ENCODE measurements around the gene UBE2L5.
A peak's percentile ranks its signal among the peaks of the same experiment; 100 is the strongest.

The UBE2L5 gene

DNA sequence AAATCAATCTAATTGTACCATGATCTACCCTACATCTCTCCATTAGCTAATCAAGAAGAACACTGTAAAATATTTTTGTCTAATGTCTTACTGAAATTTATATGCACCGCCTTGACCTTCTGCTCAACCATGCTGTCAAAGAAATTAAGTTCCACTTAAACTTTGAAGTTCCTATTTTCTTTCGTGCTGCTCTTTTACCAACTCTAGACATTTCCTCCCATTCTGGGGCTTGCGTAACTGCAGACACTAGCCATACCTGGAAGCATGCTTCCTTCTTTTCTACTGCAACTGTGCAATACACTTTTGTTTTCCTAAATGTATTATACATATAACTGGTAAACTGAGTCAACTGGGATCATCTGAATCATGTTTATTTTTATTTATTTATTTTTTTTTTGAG is 8.5 kb upstream of the UBE2L5 start:
- no peak for DNase-seq
- TF ChIP-seq GATA1 (IDR thresholded peaks at IDR 0.05; ENCODE audit: low read depth, low read length), result no peak
- no peak for TF ChIP-seq POLR2A (IDR thresholded peaks at IDR 0.05; ENCODE audit: low read length)

DNA sequence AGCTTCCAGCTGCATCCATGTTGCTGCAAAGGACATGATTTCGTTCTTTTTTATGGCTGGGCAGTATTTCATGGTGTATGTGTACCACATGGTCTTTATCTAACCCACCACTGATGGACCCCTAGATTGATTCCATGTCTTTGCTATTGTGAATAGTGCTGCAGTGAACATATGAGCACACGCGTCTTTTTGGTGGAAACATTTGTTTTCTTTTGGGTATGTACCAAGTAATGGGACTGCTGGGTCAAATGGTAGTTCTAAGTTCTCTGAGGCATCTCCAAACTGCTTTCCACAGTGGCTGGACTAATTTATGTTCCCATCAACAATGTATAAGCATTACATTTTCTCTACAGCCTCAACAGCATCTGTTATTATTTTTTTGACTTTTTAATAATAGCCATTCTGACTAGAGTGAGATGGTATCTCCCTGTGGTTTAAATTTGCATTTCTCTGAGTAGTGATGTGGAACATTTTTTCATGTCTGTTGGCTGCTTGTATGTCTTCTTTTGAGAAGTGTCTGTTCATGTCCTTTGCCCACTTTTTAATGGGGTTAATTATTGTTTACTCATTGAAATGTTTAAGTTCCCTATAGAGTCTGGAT is 6.8 kb upstream of the UBE2L5 start:
- TF ChIP-seq POLR2A (IDR thresholded peaks at IDR 0.05; ENCODE audit: low read length) (no peak), GATA1 (IDR thresholded peaks at IDR 0.05; ENCODE audit: low read depth, low read length) (no peak)
- no peak for DNase-seq

DNA sequence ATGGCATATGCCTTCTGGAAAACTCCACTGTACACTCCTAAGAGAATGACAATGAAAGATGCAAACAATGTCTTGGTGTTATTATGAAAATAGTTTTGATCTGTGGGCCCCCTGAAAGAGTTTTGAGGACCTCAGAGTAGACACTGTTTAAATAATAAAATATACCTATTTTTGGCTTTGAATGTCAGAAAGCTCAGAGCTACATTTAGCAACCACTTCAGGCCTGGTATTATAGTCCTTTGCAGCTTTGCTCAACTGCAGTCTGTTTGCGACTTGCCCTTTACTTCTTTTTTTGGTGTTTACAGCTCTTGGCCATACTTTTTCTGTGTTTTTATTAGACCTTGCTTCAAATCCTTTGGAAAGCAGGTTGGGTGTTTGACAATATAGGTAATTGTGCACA is 5.8 kb upstream of the UBE2L5 start:
- DNase-seq, result no peak
- TF ChIP-seq POLR2A (IDR thresholded peaks at IDR 0.05; ENCODE audit: low read length) (no peak), GATA1 (IDR thresholded peaks at IDR 0.05; ENCODE audit: low read depth, low read length) (no peak)

DNA sequence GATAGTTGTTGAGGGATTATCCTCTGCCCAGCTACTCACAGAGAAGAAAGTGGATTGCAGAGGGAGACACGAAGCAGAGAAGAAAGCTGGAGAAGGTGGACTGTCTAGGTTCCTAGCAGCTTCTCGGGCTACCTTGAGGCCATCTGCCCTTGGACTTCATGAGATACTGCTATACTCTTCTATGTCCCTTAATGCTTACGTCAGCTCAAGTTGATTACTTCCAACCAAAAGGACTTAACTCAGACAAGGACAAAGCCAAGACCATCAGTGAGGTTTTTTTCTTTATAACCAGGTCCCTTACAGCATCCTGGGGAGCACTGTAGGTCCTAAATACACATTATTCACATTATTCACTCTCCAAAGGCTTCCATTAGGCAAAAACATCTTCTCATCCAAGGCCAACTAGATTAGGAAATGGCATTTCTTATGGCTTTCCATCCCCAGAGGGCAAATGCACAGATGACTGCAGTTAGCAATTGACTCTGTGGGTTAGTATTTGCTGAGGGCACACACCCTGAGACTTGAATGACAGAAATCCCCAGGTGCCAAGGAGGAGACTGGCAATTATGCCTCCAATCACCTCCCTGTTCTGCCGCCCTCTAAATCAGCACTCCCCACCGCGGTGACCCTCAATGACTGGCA is 4.1 kb upstream of the UBE2L5 start:
- TF ChIP-seq POLR2A (IDR thresholded peaks at IDR 0.05; ENCODE audit: low read length) (no peak), GATA1 (IDR thresholded peaks at IDR 0.05; ENCODE audit: low read depth, low read length) (no peak)

DNA sequence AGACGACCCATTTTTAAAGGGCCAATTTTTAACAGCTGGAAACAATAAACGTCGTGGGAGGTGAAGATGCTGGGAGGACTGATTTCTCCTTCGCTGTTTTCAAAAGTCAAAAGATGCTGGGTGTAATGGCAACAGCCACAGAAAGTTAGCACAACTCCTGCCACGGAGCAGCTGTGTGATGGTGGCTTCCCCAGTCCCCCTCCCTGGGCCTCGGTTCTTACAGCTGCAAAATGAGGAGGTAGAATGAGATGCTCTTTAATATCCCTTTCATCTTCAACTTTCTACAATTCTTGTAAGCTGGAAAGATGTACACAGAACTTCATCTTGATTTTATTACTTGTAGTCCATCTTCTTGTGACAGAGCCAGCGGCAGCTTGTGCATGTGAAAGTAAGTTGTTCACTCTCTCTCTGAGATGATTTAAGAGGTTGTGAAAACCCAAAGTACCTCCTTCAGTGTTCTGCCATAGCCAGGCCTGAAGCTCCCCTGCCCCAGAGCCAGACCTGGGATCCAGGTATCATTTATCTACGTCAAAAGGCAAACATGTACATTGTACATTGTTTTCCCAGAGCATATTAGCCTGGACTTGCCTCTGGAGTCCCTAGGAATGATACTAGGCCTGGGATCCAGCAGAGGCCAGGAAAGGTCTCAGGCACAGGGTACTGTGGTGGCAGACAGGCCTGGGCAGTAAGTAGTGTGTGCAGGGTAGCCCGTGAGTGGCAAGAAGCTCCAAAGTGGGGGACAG is 3.4 kb upstream of the UBE2L5 start:
- no peak for TF ChIP-seq GATA1 (IDR thresholded peaks at IDR 0.05; ENCODE audit: low read depth, low read length)
- no peak for TF ChIP-seq POLR2A (IDR thresholded peaks at IDR 0.05; ENCODE audit: low read length)
- no peak for DNase-seq

More for the DNA sequence above, 4.1 kb upstream of the UBE2L5 start:
- no peak for DNase-seq

DNA sequence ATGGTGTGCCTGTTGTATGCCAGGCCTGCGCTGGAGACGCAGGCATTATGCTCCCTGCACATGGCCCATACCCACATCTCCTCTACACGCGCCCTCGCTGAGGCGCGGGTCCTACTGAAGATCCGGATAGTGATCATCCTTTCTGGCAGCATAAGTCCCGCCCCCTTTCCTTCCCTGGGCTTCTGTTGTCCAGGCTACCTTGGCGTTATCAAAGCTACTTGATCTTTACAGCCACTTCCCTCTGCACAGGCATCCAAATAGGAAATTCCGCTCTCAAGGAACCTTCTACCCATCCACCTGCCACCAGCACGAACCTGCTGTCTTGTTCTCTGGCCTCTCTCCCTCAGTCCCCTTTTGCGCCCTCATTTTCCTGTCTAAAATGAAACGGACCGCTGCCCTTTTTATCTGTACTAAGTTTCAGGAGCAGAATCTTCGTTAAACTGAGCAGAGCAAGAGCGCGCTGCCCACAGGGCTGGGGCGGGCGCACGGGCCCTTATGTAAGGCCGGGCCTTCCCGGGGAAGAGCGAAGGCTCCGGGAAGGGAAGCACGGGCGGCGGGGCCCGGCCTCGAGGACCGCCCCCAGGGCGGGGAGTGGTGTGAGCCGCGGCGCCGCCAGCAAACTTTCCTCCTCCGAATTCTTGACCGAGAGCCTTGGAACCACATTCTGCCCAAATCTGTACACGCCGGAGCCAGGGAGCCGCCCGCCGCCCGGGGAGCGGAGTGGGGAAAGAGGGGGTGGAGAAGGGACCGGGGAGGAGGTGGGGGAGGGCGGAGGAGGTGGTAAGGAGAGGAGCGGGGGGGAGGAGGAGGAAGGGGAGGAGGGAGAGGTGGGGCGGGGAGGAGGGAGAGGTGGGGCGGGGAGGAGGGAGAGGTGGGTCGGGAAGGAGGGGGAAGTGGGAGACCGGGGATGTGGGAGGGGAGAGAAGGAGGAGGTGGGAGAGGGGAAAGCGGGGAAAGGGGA is 920 bp upstream of the UBE2L5 start:
- no peak for TF ChIP-seq GATA1 (IDR thresholded peaks at IDR 0.05; ENCODE audit: low read depth, low read length)
- no peak for TF ChIP-seq POLR2A (IDR thresholded peaks at IDR 0.05; ENCODE audit: low read length)
- peak; percentile 21 to 36 for DNase-seq

DNA sequence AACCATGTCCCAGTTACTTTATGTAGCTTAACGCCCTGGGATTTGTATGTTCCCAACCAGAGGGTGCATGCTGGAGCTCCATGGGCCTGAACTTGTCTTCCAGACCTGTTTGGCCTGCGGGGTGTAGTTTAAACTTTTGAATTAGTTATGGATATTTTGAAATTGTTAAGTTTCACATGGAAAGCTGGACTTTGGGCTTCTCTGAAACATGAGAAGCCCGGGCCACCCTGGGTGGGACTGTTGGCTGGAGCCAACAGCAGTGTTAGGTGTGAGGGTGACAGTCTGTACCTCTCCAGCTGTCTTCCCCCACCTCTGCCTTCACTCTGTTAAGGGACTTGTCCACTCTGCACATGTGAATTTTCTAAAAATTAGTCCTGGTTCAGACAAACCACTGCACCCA is 1.6 kb downstream of the UBE2L5 start:
- TF ChIP-seq GATA1 (IDR thresholded peaks at IDR 0.05; ENCODE audit: low read depth, low read length), result no peak
- no peak for TF ChIP-seq POLR2A (IDR thresholded peaks at IDR 0.05; ENCODE audit: low read length)
- DNase-seq, result no peak

DNA sequence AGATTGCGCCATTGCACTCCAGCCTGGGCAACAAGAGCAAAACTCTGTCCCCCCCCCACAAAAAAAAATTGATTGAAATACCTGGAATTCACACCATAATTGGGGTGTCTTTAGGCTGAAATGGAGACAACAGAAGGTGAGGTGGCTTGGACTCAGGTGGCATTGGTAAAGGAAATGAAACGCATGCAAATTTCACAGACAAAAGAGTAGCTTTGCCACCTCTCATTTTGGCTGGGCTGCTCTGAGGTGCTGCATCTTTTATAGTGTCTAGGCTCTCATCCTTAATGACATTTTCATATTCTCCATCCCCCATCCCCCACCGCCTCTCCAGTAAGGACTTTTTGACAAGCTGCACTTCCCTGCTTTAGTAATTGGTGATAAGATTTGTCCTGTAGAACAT is 6.9 kb downstream of the UBE2L5 start:
- no peak for DNase-seq

DNA sequence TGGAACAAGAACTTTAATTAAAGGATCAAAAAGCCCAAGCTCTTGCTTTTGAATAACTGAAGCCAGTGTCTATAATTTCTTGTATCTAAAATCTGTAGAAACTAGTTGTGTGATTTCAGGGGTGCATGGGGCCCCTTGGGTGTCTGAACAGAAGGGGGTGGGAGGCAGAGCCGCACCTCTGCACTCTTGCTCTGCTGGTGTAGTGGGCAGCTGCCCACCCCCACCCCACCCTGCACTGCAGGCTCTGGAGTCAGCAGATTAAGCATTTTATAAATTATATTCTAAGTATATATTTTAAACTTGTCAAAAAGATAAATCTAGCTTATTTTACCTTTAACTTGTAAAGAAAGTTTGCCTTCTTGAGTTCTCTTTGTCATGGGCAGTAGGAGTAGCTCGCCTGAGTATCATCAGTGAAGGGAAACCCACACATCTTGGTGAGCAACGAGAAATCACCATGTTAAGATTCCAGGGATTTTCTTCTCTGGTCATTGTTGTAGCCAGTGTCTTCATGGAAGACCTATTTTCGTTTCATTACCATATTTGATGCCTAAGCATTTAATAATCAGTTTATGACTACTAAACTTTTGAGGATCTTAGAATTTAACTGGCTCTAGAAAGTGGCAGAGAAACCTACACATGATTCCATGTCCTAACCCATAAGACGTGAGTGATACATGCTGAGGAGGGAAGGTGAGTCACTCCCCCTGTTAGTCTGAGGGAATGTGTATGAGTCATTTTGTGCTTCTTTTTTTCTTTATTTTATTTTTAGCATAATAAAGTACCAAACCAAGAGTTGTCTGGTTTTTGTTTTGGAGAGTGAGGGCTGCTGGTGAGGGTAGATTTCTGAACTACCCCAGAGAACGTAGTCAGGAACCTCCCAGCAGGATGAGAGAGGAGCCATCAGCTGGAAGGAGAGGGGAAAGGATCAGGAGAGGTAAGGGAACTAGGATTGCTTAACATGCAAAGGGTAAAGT is 7.7 kb downstream of the UBE2L5 start:
- TF ChIP-seq POLR2A (IDR thresholded peaks at IDR 0.05; ENCODE audit: low read length), result no peak
- no peak for TF ChIP-seq GATA1 (IDR thresholded peaks at IDR 0.05; ENCODE audit: low read depth, low read length)
- DNase-seq, result no peak

More for the DNA sequence above, 6.9 kb downstream of the UBE2L5 start:
- TF ChIP-seq GATA1 (IDR thresholded peaks at IDR 0.05; ENCODE audit: low read depth, low read length), result no peak
- no peak for TF ChIP-seq POLR2A (IDR thresholded peaks at IDR 0.05; ENCODE audit: low read length)

DNA sequence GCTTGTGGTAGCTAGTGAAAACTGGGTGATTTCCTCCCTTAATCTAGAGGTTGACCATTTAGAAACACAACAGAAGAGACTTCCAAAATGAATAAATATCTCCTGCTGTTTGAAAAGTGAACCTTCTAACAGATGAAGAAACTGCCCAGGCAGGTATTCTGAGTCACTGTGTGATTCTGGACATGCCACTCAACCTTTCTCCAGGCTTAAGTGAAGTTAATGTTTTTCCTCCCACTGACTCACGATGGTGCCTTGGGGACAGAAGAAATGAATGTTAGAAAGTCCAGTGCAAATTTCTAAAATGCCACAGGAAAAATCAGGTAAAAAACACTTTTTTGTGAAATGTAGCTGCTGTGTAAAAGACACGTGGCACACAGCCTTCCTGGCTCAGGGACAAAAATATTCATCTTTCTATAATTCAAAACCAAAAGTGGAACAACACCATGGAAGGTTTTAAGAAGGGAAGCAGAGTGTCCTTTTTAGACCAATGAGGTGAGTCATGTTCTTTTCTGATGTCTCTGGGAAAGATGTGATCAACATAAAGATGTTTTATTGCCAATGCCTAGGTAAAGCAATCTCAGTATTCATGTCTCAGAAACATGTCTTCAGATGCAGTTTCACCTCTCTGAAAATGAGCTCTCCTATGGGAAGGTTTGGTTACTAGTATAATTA is 9.1 kb downstream of the UBE2L5 start:
- no peak for TF ChIP-seq POLR2A (IDR thresholded peaks at IDR 0.05; ENCODE audit: low read length)
- TF ChIP-seq GATA1 (IDR thresholded peaks at IDR 0.05; ENCODE audit: low read depth, low read length), result no peak
- no peak for DNase-seq

DNA sequence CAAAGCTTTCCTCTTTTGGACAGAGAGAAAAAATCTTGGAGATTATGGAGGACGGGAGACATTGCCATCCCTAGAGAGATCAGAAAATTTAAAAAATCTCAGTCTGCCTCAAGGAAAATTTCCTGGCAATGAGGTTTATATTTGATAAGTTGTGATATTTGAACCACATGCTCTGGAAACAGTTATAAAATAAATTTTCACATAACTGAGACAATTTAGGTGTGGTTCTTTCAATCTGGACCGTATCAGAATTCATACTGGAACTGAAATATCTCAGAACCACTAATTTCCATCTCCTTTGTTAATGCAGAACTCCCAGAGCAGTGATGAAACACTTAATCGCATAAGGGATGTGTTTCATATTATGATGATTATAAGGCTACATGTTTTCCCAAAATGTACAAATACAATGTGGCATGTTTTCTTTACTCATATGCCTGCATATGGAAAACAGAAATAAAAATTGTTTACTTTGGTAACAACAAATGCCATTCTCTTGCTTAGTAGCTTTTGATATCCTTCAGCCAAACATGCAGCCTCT is 13.7 kb downstream of the UBE2L5 start:
- no peak for DNase-seq
- TF ChIP-seq POLR2A (IDR thresholded peaks at IDR 0.05; ENCODE audit: low read length) (no peak), GATA1 (IDR thresholded peaks at IDR 0.05; ENCODE audit: low read depth, low read length) (no peak)

DNA sequence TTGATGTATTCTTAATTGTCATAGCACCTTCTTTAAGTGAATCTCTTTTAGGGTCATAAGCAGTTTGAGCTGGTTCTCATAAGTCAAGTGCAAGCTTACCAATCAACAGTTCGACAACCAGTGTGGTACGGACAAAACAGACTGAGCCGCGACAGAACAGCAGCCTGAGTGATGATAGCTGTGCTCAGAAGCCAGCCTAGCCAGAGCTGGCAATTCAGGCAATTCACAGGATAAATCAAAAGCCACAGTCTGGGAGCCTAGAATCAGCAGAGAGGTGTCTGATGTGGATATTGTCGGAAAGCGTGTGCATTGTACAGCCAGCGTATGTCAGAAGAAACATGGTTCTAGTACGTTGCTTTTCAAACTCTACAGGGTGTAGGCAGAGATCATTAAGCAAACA is 14.9 kb downstream of the UBE2L5 start:
- DNase-seq, result no peak
- TF ChIP-seq POLR2A (IDR thresholded peaks at IDR 0.05; ENCODE audit: low read length), result no peak
- no peak for TF ChIP-seq GATA1 (IDR thresholded peaks at IDR 0.05; ENCODE audit: low read depth, low read length)

All from erythroblast (primary cell).